Tibial nerve (tissue), 4 donors: ENCODE data around the gene HOXB9. TPM values are rescaled to one million over a fixed set of nuclear protein-coding genes. Genes with fewer than 3 reads are reported as not detected.
A peak's percentile ranks its signal among the peaks of the same experiment; 100 is the strongest.

ENCODE experiments used
- DNase-seq, 2 donors: peaks; one replicate each; pipeline ENCODE4 v3.0.0-alpha.2; 2019; ENCODE audit warnings: low spot score in 2 of 2
- H3K27ac ChIP-seq, 4 donors: fragments of 200-600 bp; sonication (generic) in 3 of 4; one replicate each; pipeline ENCODE4 v1.5.1; 2017 to 2019; ENCODE audit warnings: mild to moderate bottlenecking in 1 of 4
- H3K27me3 ChIP-seq, 2 donors: fragments of 200-600 bp; sonication (generic) in 1 of 2; one replicate each; pipeline versions ENCODE4 v1.5.1 to v1.6.0; 2017 to 2019
- H3K36me3 ChIP-seq, 3 donors: fragments of 200-600 bp; sonication (generic); one replicate each; pipeline ENCODE4 v1.5.1; 2018 to 2019
- H3K4me1 ChIP-seq, 4 donors: fragments of 200-600 bp; sonication (generic) in 3 of 4; one replicate each; pipeline ENCODE4 v1.5.1; 2017 to 2019
- H3K4me3 ChIP-seq, 4 donors: fragments of 200-600 bp; sonication (generic) in 3 of 4; one replicate each; pipeline ENCODE4 v1.5.1; 2017 to 2019; ENCODE audit warnings: mild to moderate bottlenecking in 1 of 4, moderate library complexity in 1 of 4
- H3K9me3 ChIP-seq, 4 donors: fragments of 200-600 bp; sonication (generic) in 3 of 4; one replicate each; pipeline ENCODE4 v1.5.1; 2017 to 2019
- CTCF ChIP-seq, 5 experiments: fragments of 200-600 bp in 3 of 5; fragments of 450-650 bp in 2 of 5; sonication (generic) in 3 of 5; IDR thresholded peaks; one replicate each; pipeline ENCODE4 v1.5.1; 2016 to 2019; ENCODE audit warnings: antibody characterized with exemption in 5 of 5, mild to moderate bottlenecking in 3 of 5, moderate library complexity in 2 of 5
- EP300 ChIP-seq, 2 donors: sonication (generic); formaldehyde crosslinking; IDR thresholded peaks; one replicate each; pipeline ENCODE4 v1.6.1; 2017; ENCODE audit warnings: antibody characterized with exemption in 2 of 2, mild to moderate bottlenecking in 1 of 2
- POLR2A ChIP-seq, 2 donors: fragments of 450-650 bp; IDR thresholded peaks; one replicate each; pipeline ENCODE4 v1.6.1; 2017; ENCODE audit warnings: antibody characterized with exemption in 2 of 2, mild to moderate bottlenecking in 2 of 2, moderate library complexity in 2 of 2
- WGBS, 2 donors: methylation state at CpG; one replicate each; pipeline ENCODE4 v1.1.5; 2018; 5-methylcytosine and 5-hydroxymethylcytosine counted together
- total RNA-seq, 4 donors: library from RNA; depleted of rRNA; stranded (reverse); fragments of >200 nt; gene quantifications; one replicate each; pipeline ENCODE4 v1.1.0, GENCODE V29; 2016

HOXB9 gene
- total RNA-seq, 4 donors from 2014 or later: 0.21 to 0.30 TPM; not detected in 2

GRCh38 chr17:48599354-48599753 is 26.8 kb downstream of the HOXB9 start:
- peaks cover 0 to 45% (median 15%) of the 10 kb centered on the region in 4 donors for H3K4me1 ChIP-seq
- no peak overlapping the region for H3K27ac ChIP-seq
- 61 to 72% methylated on average over 5 of the region's 5 CpGs for WGBS, 2 donors
- H3K4me3 ChIP-seq: no peak overlapping the region
- no peaks in the 10 kb centered on the region for H3K36me3 ChIP-seq
- H3K9me3 ChIP-seq: peaks cover 0 to 13% (median 0%) of the 10 kb centered on the region in 4 donors
- no peak for DNase-seq
- H3K27me3 ChIP-seq: peaks cover 0 to 100% of the 10 kb centered on the region in 2 donors
- TF ChIP-seq EP300 (IDR thresholded peaks at IDR 0.05): no peak
- no peak for TF ChIP-seq CTCF (IDR thresholded peaks at IDR 0.05)
- TF ChIP-seq POLR2A (IDR thresholded peaks at IDR 0.05): no peak

- H3K9me3 ChIP-seq: peaks cover 0 to 10% (median 0%) of the 10 kb centered on the region in 4 donors
- no peaks in the 10 kb centered on the region for H3K36me3 ChIP-seq
- no peak overlapping the region for H3K4me3 ChIP-seq
- TF ChIP-seq CTCF (IDR thresholded peaks at IDR 0.05) (no peak), POLR2A (IDR thresholded peaks at IDR 0.05) (no peak), EP300 (IDR thresholded peaks at IDR 0.05) (no peak)
- peak overlapping the region in 1 of 4 donors; percentile 71 for H3K27ac ChIP-seq
- H3K27me3 ChIP-seq: peaks cover 0 to 100% of the 10 kb centered on the region in 2 donors
- H3K4me1 ChIP-seq: peaks cover 0 to 49% (median 17%) of the 10 kb centered on the region in 4 donors
- no peak for DNase-seq
- 35 to 56% methylated on average over 7 of the region's 7 CpGs for WGBS, 2 donors
Observed at GRCh38 chr17:48598736-48599135, 27.4 kb downstream of the HOXB9 start.

GRCh38 chr17:48597778-48598631 is 28.2 kb downstream of the HOXB9 start:
- Histone ChIP-seq H3K27ac (peak overlapping the region in 2 of 4 donors; percentile 71), H3K4me3 (peak overlapping the region; percentile 4 to 54 (median 30)), H3K4me1 (peaks cover 0 to 53% (median 19%) of the 10 kb centered on the region in 4 donors), H3K36me3 (no peaks in the 10 kb centered on the region), H3K9me3 (peaks cover 0 to 3% (median 0%) of the 10 kb centered on the region in 4 donors), H3K27me3 (peaks cover 0 to 100% of the 10 kb centered on the region in 2 donors)
- 1% methylated on average over 62 to 65 of the region's 68 CpGs for WGBS, 2 donors
- TF ChIP-seq EP300 (IDR thresholded peaks at IDR 0.05) (no peak), CTCF (IDR thresholded peaks at IDR 0.05) (no peak), POLR2A (IDR thresholded peaks at IDR 0.05) (no peak)
- DNase-seq: no peak

GRCh38 chr17:48597528-48597777 is 28.7 kb downstream of the HOXB9 start:
- no peak for DNase-seq
- H3K4me1 ChIP-seq: peaks cover 0 to 53% (median 19%) of the 10 kb centered on the region in 4 donors
- WGBS, 2 donors: 6 to 8% methylated on average over 16 of the region's 16 CpGs
- H3K27me3 ChIP-seq: peaks cover 0 to 100% of the 10 kb centered on the region in 2 donors
- H3K9me3 ChIP-seq: no peaks in the 10 kb centered on the region
- TF ChIP-seq CTCF (IDR thresholded peaks at IDR 0.05) (no peak), POLR2A (IDR thresholded peaks at IDR 0.05) (no peak), EP300 (IDR thresholded peaks at IDR 0.05) (no peak)
- peak overlapping the region; percentile 4 to 54 (median 30) for H3K4me3 ChIP-seq
- peak overlapping the region in 2 of 4 donors; percentile 71 for H3K27ac ChIP-seq
- H3K36me3 ChIP-seq: no peaks in the 10 kb centered on the region
